ENCODE measurements around the gene P4HA2.

- TF ChIP-seq CTCF (IDR thresholded peaks at IDR 0.05) (no peak), POLR2A (IDR thresholded peaks at IDR 0.05) (no peak)
Measured at GRCh38 chr5:132204371-132205135, 23.1 kb downstream of the P4HA2 start.

All from body of pancreas (tissue), 4 donors.